NCI-H510A (cell line): ENCODE results near the gene KRTAP29-1.

Source experiments
- DNase-seq: peaks from one replicate; lab custom pipeline; 2025; lab: John Stamatoyannopoulos, UW

KRTAP29-1 gene

GRCh38 chr17:41328207-41328606 lies 25.6 kb upstream of the KRTAP29-1 start:
- no peak for DNase-seq

DNA sequence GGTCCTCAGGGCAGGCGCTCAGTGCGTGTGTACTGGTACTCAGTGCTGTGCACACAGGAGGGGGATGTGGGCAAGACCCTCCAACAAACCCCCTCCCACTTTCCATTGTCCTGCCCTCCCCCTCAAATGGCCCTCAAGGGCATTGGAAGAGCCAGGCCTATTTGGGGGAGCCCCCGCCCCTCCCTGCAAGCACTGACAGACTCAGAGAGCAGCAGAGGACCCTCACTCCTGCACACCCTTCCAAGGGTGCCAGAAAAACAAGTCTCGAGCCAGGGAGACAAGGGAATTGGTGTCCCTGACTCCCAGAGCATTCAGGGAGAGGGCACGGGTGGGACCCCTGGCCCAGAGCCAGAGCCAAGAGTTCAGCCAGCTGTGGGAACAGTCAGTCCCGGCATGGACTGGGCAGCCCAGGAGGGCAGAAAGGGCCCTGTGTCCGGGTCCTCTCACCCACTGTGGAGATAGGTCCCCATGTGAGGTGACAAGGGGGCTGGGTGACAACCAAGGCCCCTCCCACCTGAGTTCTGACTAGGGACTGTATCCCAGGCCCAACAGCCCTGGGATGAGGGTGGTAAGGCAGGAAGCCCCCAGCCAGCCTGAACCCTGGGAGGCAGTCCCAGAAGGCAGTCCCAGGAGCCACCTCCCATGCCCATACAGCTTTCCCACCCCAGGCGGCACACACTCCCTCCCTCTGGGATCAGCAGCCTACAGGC lies 24.9 kb upstream of the KRTAP29-1 start:
- no peak for DNase-seq

- no peak for DNase-seq
These were observed 23.8 kb upstream of the KRTAP29-1 start for GRCh38 chr17:41326173-41327145.

DNA sequence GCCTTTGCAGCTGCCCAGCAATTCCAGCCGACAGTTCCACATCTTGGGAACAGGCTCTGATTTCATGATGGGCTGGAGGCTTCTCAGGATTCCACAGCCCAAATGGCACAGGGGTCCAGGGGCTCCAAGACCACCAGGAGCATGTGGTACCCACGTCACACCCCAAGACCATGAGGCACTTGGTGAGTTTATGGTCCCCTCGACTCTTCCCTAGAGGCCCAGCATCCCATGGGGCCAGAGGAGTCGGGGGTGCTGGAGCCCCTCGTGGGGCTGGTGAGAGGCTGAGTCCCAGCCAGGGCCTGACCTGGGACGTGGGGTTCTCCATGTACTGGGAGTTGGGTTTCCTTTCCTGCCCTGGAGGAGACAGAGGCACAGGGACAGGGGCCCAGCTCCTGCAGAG lies 23.0 kb upstream of the KRTAP29-1 start:
- no peak for DNase-seq

- no peak for DNase-seq
These were observed 22.5 kb upstream of the KRTAP29-1 start for GRCh38 chr17:41325126-41325525.

- peak; percentile 24 for DNase-seq
These were observed 21.8 kb upstream of the KRTAP29-1 start for GRCh38 chr17:41324180-41325075.

DNA sequence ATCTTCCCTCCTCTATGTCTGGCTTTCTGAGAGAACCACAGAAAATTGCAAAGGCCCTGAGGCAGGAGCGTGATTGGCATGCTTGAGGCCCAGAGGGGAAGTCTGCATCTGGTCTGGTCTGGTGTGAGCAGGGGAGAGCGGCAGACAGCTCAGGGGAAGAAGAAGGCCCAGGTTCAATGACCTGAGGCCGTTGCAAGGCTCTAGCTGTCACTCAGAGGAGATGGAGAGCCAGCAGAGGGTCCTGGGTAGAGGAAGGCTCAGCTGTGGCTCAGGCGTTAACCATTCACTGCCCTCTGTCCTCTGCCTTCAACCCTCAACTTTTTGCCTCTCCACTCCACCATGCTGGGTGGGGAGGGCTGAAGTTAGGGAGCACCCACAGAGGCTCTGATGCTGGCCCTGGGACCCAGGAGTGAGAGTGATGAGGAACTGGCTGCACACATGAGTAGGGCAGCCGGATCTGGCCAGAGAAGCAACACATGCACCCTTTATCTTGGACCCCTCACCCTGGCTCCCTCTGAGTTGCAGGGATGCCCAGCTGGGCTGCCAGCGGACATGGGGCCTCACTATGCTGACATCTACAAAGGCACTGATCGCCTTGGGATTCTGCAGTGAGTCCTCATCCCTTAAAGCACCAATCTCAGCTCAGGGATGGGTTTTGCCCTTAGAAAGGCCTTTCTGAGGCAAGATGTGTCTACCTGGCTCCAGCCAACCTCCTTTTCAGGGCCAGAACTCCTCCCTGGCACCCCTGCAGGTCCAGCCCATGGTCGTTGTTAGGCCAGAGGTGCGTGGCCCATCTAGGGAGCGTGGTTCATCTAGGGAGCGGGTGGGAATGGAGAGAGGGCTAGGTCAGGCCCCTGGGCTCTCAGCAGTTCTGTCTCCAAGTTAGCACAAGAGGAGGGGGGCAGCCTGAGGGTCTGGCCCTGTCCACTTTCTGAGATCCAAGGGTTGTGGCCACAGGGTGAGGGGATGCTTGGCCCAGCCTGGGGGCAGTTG lies 20.5 kb upstream of the KRTAP29-1 start:
- no peak for DNase-seq

DNA sequence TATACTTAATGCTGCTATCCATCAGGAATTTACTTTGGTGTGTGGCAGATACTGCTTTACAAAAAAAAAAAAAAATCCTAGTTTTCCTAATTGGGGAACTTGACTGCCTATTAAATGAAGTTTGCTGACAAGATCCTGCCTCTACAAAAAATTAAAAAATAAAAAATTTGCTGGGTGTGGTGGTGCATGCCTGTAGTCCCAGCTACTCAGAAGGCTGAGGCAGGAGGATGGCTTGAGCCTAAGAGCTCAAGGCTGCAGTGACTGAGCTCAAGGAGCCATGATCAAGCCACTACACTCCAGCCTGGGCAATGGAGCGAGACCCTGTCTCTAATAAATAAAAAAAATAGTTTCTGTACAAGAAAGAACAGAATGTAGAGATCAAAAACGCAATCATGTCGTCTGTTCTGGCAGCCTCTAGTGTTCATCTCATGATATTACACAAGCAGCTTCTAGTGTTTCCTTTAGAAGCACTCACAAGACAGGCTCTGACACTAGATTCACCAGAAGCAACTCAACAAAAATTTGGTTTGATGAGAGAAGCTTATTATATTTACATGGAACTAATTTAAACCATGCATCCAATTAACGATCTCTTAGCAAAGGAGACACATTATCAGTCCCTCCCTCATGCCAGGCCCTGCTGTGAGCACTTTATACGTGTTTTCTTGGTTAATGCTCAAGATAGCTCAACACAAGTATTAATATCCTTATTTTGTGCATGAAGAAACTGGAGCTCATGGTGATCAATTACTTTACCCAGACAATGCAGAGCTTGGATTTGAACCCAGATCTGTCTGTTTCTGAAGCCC lies 19.6 kb upstream of the KRTAP29-1 start:
- DNase-seq = no peak

DNA sequence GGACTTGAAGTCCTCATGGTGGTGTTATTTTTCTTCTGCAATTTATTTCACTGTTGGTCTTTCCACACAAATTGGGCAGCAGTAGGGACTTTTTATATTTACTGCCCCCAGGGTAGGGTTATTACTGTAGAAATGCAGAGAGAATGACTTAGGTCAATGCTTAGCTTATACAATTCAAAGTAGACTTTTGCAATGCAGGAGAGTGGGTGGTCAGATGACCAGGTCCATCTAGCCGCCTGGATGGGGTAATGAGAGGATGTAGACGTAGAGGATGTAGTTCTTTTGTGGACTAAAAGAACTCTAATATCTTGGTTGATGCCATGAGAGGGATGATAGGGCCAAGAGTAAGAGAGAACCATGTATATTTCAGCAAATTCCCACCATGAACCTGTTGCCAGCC lies 15.6 kb upstream of the KRTAP29-1 start:
- DNase-seq = no peak

- DNase-seq = no peak
These were observed 13.3 kb upstream of the KRTAP29-1 start for GRCh38 chr17:41315814-41316445.

DNA sequence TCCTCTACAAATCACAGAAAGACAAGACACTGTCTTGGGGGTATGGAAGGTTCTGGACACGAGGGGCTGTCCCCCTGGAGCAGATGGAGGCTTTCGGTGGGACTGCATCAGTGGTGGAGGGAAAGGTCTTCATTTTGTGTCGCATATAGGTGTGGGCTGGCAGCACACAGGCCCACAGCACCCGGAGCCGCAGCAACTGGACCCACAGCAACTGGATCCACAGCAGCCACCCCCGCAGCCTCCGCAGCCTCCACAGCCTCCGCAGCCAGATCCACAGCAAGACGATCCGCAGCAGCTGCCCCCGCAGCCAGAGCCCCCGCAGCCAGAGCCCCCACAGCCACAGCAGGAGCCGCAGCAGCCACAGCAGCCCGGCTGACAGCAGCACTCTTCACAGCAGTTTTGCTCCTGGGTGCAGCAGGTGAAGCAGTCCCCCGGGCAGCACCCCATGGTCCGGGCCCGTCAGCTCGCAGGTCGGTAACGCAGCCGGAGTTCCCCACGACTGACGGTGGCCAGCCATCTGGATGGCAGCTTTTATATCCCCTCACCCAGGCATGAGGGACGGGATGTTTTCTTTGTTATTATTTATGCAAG lies 12.6 kb upstream of the KRTAP29-1 start, which contains the start of gene KRTAP17-1:
TSS of gene KRTAP17-1 (minus strand) at position 507 of the 591 bp plus-strand sequence. CDS start at position 447, 60 bp downstream.
- no peak for DNase-seq

DNA sequence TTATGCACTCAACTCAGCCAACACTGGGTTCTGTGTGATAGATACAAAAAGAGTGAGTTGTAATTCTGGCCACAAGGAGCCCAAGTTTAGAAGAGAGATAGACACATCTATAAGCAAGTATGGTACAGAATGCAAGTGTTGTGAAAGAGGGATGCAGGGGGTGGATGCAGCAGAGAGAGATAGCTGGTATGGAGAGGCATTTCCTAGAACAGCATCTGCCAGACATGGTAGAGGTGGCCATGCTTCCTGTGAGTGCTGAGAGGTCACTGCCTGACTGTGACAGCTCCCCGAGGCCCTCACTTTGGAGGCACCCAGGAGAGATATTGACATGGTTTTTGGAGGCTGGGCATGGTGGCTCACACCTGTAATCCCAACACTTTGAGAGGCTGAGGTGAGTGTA lies 8.5 kb upstream of the KRTAP29-1 start:
- no peak for DNase-seq

GRCh38 chr17:41308918-41309359 lies 6.3 kb upstream of the KRTAP29-1 start, which contains the start of gene KRTAP16-1:
Gene KRTAP16-1 (minus strand): TSS chr17:41309309. CDS start chr17:41309253, 56 bp downstream.
- DNase-seq = no peak

DNA sequence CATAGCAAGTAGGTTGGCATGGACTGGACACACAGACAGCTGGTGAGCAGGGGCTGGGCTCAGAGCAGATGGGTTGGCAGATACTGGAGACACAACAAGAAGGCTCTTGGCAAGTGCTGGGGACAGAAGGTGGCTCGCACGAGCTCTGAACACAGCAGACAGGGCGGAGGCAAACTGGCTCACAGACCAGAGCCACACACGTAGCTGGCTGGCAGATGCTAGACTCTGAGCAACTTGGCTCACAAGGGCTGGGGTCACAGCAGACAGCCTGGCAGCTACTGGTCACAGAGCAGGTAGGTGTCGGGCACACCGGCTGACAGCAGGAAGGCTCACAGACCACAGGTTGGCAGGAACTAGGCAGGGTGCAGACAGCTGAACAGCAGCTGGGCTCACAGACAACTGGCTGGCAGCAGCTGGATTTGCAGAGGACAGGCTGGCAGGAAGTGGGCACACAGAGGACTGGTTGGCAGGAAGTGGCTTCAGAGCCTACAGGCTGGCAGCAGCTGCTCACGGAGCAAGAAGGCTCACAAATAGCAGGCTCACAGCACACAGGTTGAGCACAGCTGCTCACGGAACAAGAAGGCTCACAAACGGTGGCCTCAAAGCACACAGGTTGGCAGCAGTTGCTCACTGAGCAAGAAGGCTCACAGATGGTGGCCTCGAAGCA lies 5.7 kb upstream of the KRTAP29-1 start:
- peak; percentile 51 for DNase-seq

- DNase-seq = no peak
These were observed 5.0 kb upstream of the KRTAP29-1 start for GRCh38 chr17:41307647-41308046.

GRCh38 chr17:41304091-41304490 lies 1.4 kb upstream of the KRTAP29-1 start:
- DNase-seq = no peak

- DNase-seq = no peak
These were observed 330 bp upstream of the KRTAP29-1 start for GRCh38 chr17:41302981-41303380.

DNA sequence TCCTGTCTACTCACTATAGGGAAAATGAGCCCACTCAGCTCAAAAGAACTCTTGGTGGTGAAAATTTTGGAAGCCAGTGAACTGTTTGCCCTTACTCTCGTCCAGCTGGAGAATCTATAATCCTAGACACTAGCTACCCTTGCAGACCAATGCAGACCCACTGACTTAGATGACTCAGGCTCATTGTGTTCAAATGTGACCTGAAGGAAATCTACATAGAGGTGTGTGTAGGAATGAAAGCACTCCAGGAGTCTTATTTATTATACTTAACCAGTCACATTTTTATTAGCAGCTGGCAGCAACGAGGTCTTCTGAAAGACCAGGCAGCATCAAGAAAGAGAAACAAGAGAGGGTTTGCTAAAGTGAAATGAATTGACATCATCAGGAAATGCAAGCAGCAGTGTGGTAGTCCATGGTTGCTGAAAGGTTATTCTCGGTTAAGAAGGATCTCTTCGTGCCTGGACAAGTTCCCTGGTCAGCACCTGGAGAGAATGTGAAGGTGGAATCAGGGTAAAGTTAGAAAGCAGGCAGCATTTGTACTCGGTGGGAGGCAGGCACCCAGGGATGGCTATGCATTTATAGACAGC lies 1.4 kb downstream of the KRTAP29-1 start:
- DNase-seq = no peak
